Measurements from ENCODE around the gene ENPP3.
"Not testable (repeated sequence)": the region's sequence is repeated elsewhere in the genome, so short reads cannot be mapped to it uniquely, and the experiment has no call there.

The ENPP3 gene

DNA sequence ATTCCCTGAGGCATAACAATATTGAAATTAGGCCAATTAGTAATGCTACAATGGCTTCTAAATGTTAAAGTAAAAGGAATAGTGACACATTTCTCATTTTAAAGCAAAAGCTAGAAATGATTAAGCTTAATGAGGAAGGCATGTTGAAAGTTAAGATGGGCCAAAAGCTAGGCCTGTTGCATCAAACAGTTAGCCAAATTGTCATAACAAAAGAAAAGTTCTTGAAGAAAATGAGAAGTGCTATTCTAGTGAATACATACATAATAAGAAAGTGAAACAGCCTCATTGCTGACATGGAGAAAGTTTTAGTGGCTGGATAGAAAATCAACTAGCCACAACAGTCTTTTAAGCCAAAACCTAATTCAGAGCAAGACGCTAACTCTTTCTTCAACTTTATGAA lies 51.2 kb downstream of the ENPP3 start:
- no peak for DNase-seq

- no peak for DNase-seq
Measured at GRCh38 chr6:131692031-131692430, 54.9 kb downstream of the ENPP3 start.

DNA sequence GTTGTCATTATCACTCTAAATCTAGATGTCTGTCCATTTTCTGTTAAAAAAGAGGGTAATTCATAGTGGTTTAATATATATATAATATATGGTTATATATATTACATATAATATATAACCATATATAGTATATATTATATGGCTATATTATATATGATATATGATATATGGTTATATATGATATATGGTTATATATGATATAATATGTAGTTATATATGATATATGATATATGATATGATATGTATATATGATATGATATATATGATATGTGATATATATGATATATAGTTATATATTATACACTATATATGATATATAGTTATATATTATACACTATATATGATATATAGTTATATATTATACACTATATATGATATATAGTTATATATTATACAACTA lies 55.5 kb downstream of the ENPP3 start:
- no peak for DNase-seq

DNA sequence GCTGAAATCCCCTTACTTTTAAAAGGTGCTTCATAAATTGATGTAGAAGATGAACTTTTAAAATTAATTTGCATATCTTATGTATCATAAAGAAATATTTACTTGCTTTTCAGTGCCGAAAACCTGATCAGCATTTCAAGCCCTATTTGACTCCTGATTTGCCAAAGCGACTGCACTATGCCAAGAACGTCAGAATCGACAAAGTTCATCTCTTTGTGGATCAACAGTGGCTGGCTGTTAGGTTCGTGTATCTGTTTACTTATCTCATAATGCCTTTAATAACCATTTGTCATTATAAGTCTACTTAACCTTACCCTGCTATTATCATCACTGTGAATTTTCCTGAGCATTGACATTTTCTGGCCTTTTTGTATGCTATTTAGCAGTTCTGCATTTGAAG lies 56.3 kb downstream of the ENPP3 start:
- DNase-seq: no peak

DNA sequence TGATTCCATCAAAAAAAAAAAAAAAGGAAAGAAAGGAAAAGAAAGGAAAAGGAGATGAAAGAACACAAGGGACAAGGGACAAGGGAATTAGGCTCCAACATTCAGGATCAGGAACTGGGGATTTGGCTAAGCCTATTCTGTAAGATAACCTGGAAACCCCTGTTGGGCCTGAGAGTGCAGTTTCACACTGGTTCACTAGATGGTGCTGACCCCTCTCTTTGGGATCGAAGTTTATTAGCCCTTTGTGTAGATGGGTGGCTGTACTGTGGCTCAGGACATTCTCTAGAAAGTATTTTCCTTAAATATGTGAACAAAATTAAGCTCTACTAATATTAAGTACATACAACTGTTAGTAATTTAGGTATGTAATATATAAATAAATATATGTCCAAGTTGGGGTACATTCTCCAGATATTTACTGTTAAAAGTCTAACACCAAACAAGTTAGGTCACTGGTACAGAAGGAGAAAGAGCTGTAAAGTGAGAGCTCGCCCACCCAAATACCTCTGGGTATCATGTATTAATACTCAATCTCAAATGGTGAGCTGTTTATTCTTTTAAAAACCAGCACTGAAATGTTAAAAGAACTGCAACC lies 57.8 kb downstream of the ENPP3 start:
- DNase-seq: no peak

- DNase-seq: no peak
Measured at GRCh38 chr6:131696956-131697355, 59.9 kb downstream of the ENPP3 start.

GRCh38 chr6:131700851-131701250 lies 63.7 kb downstream of the ENPP3 start:
- not testable (repeated sequence) for DNase-seq

DNA sequence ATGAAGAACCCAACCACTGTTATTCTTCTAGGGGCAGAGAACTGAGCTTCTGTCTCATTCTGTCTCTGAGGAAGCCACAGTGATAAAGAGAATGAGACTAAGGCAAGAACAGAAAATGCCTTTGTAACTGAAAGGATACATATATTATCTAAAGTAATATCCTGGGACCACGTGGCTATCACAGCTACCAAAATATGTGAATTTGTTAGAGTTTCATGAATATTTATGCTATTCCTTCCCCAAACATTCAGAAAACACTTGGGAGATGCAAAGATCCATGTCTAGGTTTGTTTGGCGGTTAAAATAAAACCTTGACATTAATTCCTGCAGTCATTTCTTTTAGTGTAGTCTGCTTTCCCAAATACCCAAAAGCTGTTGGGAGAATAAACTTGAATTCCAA lies 66.8 kb downstream of the ENPP3 start:
- not testable (repeated sequence) for DNase-seq

- DNase-seq: not testable (repeated sequence)
Measured at GRCh38 chr6:131710917-131711316, 73.8 kb downstream of the ENPP3 start, which contains the start of gene CTAGE9. CTAGE9 (minus strand) TSS chr6:131711017; CDS start chr6:131711017, 0 bp downstream.

DNA sequence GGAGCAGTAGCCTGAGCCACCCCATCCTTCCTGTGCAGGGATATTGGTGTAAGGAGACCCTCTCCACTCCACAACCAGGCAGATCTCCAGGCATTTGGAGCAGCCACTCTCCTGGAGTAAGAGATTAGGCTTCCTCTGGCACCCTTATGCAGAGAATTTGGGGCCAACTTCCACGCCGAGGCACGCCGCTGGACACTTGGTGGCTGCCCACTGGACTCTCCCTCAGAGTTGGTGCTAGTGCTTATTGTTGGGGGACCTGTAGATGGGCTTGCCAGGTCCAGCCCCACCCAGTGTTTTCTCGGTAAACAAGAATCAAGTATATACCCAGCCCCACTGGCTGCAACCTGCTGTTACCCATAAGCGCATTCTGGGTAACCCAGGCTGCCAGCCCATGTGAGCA lies 78.5 kb downstream of the ENPP3 start:
- DNase-seq: not testable (repeated sequence)

DNA sequence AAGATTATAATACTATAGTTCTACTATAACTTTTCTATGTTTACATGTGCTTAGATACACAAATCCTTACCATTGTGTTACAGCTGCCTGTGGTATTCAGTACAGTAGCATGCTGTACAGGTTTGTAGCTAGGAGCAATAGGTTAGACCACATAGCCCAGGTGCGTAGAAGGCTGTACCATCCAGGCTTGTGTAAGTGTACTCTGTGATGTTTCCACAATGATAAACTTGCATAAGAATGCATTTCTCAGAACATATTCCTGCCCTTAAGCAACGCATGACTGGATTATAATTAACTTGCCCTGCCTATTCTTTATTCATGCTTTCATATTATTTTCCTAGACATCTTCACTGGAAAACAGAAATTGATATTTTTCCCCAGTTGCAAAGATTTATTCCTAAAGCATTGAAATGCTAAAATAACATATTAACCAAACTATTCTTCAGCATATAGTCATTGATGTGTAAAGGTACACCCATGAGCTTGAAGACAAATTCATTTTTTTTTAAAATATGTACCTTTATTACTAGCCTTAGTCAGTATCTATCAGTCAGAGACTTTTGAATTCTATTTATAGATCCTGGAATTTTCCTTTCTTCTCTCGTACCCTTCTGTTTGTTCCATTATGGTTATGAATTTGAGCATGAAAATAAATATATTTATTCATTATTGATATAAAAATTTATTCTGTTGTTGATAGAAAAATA lies 80.9 kb downstream of the ENPP3 start:
- no peak for DNase-seq

GRCh38 chr6:131721161-131721560 lies 84.1 kb downstream of the ENPP3 start:
- no peak for DNase-seq

- no peak for DNase-seq
Measured at GRCh38 chr6:131724114-131724513, 87.0 kb downstream of the ENPP3 start.

DNA sequence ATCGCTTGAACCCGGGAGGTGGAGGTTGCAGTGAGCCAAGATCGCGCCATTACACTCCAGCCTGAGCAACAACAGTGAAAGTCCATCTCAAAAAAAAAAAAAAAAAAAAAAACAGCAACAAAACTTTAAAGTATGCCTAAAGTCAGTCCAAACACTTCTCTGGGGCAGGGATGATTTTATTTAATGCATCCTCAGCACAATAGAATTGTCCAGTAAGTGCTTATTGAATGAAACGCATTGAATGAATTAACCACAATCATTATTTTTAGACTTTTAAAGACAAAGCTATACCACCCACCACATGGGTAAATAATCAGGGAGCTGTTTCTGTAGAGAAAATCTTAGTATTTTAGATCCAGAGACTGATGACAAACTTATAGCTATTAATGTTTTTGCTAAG lies 90.4 kb downstream of the ENPP3 start:
- DNase-seq: no peak

DNA sequence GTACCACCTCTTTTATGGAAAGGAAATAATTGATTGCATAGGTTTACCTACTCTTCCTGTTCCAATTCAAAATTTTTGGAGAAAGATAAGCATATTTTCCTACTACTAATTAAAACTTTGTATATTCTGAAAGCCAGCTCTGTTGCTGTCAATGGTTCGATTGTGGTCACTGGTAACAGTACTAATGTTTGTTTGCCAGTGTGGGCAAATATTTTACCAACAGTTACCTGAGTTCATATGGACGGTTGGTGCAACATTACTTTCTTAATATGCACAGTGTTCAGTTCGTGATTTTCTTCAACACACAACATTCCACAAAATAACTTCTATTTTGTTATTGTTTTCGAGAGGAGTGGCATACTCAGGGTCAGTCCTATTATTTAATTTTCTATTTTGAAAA lies 90.8 kb downstream of the ENPP3 start:
- DNase-seq: no peak

- no peak for DNase-seq
Measured at GRCh38 chr6:131728296-131728939, 91.3 kb downstream of the ENPP3 start.

GRCh38 chr6:131729550-131729949 lies 92.4 kb downstream of the ENPP3 start:
- no peak for DNase-seq

GRCh38 chr6:131730264-131730663 lies 93.2 kb downstream of the ENPP3 start:
- DNase-seq: no peak

- no peak for DNase-seq
Measured at GRCh38 chr6:131731224-131731623, 94.1 kb downstream of the ENPP3 start.

- no peak for DNase-seq
Measured at GRCh38 chr6:131733376-131734016, 96.4 kb downstream of the ENPP3 start.

- DNase-seq: no peak
Measured at GRCh38 chr6:131736003-131736596, 99.0 kb downstream of the ENPP3 start.

- DNase-seq: no peak
Measured at GRCh38 chr6:131736811-131737210, 99.7 kb downstream of the ENPP3 start.

GRCh38 chr6:131739136-131739535 lies 102.0 kb downstream of the ENPP3 start:
- DNase-seq: no peak

Data from activated CD4-positive, CD25-positive, alpha-beta regulatory T cell (primary cell).